ENCODE measurements around the gene OR2D2.

Gene OR2D2

GRCh38 chr11:6871278-6871677 is 21.0 kb downstream of the OR2D2 start (continued):
- TF ChIP-seq ZIC2 (tag by site-specific recombination; IDR thresholded peaks at IDR 0.05) (no peak), ZNF548 (tag by site-specific recombination; IDR thresholded peaks at IDR 0.05) (no peak)

GRCh38 chr11:6864438-6864837 is 27.9 kb downstream of the OR2D2 start:
- H3K4me3 ChIP-seq (ENCODE audit: low read depth, low read length), result no peak overlapping the region
- H3K27ac ChIP-seq (ENCODE audit: extremely low read depth, low read depth, low read length), result no peak overlapping the region
- POLR2A ChIA-PET, result no interaction called here
- CTCF ChIA-PET, result interaction anchor here (2.4 kb wide), 1 partner anchor 52 kb away, joined by 12 read pairs; no protein-coding TSS in a partner anchor
- TF ChIP-seq, protein P1, sequence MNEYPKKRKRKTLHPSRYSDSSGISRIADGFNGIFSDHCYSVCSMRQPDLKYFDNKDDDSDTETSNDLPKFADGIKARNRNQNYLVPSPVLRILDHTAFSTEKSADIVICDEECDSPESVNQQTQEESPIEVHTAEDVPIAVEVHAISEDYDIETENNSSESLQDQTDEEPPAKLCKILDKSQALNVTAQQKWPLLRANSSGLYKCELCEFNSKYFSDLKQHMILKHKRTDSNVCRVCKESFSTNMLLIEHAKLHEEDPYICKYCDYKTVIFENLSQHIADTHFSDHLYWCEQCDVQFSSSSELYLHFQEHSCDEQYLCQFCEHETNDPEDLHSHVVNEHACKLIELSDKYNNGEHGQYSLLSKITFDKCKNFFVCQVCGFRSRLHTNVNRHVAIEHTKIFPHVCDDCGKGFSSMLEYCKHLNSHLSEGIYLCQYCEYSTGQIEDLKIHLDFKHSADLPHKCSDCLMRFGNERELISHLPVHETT (tag by site-specific recombination; IDR thresholded peaks at IDR 0.05), result no peak
- TF ChIP-seq ZNF274 (IDR thresholded peaks at IDR 0.05; ENCODE audit: low read length), result no peak
- TF ChIP-seq ZNF274 (tag by site-specific recombination; IDR thresholded peaks at IDR 0.05; ENCODE audit: borderline replicate concordance), result no peak
- TF ChIP-seq ZBTB7A (tag by site-specific recombination; IDR thresholded peaks at IDR 0.05; ENCODE audit: low read depth), result no peak
- TF ChIP-seq SETDB1 (IDR thresholded peaks at IDR 0.05; ENCODE audit: insufficient read length, low read length), result no peak
- TF ChIP-seq ZNF791 (tag by site-specific recombination; IDR thresholded peaks at IDR 0.05), result no peak
- TF ChIP-seq ZXDB (tag by site-specific recombination; IDR thresholded peaks at IDR 0.05), result no peak
- TF ChIP-seq ZNF521 (tag by site-specific recombination; IDR thresholded peaks at IDR 0.05), result no peak
- no peaks in the 10 kb centered on the region for H3K36me3 ChIP-seq (ENCODE audit: control insufficient read depth in 2 of 2, insufficient read depth in 1 of 2, low read length in 2 of 2)
- no peaks in the 10 kb centered on the region for H3K9me3 ChIP-seq (ENCODE audit: control insufficient read depth, insufficient read depth, low read depth, low read length)
- H3K4me1 ChIP-seq (ENCODE audit: control insufficient read depth, insufficient read depth, low read length), result no peaks in the 10 kb centered on the region

GRCh38 chr11:6862961-6863360 is 29.3 kb downstream of the OR2D2 start, which contains the start of gene OR10A2:
OR10A2 (plus strand) TSS chr11:6863057; CDS start chr11:6869755, 6,698 bp downstream.
- no peaks in the 10 kb centered on the region for H3K36me3 ChIP-seq (ENCODE audit: control insufficient read depth in 2 of 2, insufficient read depth in 1 of 2, low read length in 2 of 2)
- POLR2A ChIA-PET, result interaction anchor here (0.7 kb wide), 1 partner anchor 66 kb away, joined by 10 read pairs; no protein-coding TSS in a partner anchor
- H3K27ac ChIP-seq (ENCODE audit: extremely low read depth, low read depth, low read length), result no peak within 1 kb of the TSS
- no peaks in the 10 kb centered on the region for H3K9me3 ChIP-seq (ENCODE audit: control insufficient read depth, insufficient read depth, low read depth, low read length)
- H3K4me1 ChIP-seq (ENCODE audit: control insufficient read depth, insufficient read depth, low read length), result no peaks in the 10 kb centered on the region
- no peak for TF ChIP-seq ZNF416 (tag by site-specific recombination; IDR thresholded peaks at IDR 0.05)
- no peak for TF ChIP-seq ZNF843 (tag by site-specific recombination; IDR thresholded peaks at IDR 0.05)
- TF ChIP-seq ZNF146 (tag by site-specific recombination; IDR thresholded peaks at IDR 0.05), result no peak
- no peak for TF ChIP-seq KLF9 (tag by site-specific recombination; IDR thresholded peaks at IDR 0.05; ENCODE audit: low read depth)
- TF ChIP-seq ZNF76 (tag by site-specific recombination; IDR thresholded peaks at IDR 0.05; ENCODE audit: borderline replicate concordance, low read depth), result no peak
- TF ChIP-seq BCL6B (tag by site-specific recombination; IDR thresholded peaks at IDR 0.05), result no peak
- TF ChIP-seq KLF7 (tag by site-specific recombination; IDR thresholded peaks at IDR 0.05; ENCODE audit: borderline replicate concordance), result no peak
- TF ChIP-seq GLIS1 (tag by site-specific recombination; IDR thresholded peaks at IDR 0.05), result no peak
- TF ChIP-seq ZNF274 (IDR thresholded peaks at IDR 0.05; ENCODE audit: low read length), result no peak
- TF ChIP-seq ZNF274 (tag by site-specific recombination; IDR thresholded peaks at IDR 0.05; ENCODE audit: borderline replicate concordance), result no peak
- no peak for TF ChIP-seq PRDM2 (tag by site-specific recombination; IDR thresholded peaks at IDR 0.05; ENCODE audit: borderline replicate concordance)
- no peak for TF ChIP-seq ZNF211 (tag by site-specific recombination; IDR thresholded peaks at IDR 0.05; ENCODE audit: low read depth)
- TF ChIP-seq ZNF600 (tag by site-specific recombination; IDR thresholded peaks at IDR 0.05), result no peak
- TF ChIP-seq ZNF280C (tag by site-specific recombination; IDR thresholded peaks at IDR 0.05), result no peak
- no peak within 1 kb of the TSS for H3K4me3 ChIP-seq (ENCODE audit: low read depth, low read length)
- CTCF ChIA-PET, result interaction anchor here (0.6 to 2.4 kb wide), 2 partner anchors 50 to 823 kb away, joined by 3 to 12 read pairs; no protein-coding TSS in a partner anchor
